WTC11 (cell line): ENCODE data around the gene METTL25B. TPM values are rescaled to one million over a fixed set of nuclear protein-coding genes. Genes with fewer than 3 reads are reported as not detected.

ENCODE experiments used
- ATAC-seq: fragments of 200-7000 bp; cut with Tn5 transposase; 2 replicates; pipeline ENCODE4 v1.10.0; 2021; ENCODE audit warnings: mild to moderate bottlenecking, moderate library complexity
- CTCF ChIA-PET: fragments of 300-600 bp; sonication (Branson Sonifier 250); formaldehyde crosslinking; loops from one replicate; lab custom pipeline; 2021; ENCODE audit warnings: antibody characterized with exemption; lab: Charles Lee
- POLR2A ChIA-PET: fragments of 350-600 bp; sonication (Branson Sonifier 250); formaldehyde crosslinking; loops from one replicate; lab custom pipeline; 2021; ENCODE audit warnings: antibody characterized with exemption; lab: Charles Lee
- DNase-seq: peaks from one replicate; pipeline ENCODE4 v3.0.0; 2021; ENCODE audit warnings: low spot score
- H3K27ac Mint-ChIP-seq: 2 replicates; pipeline ENCODE4 v1.8.0; 2021; ENCODE audit warnings: mixed read lengths
- H3K27me3 Mint-ChIP-seq: 2 replicates; pipeline ENCODE4 v1.8.0; 2021; ENCODE audit warnings: low read depth, mild to moderate bottlenecking, moderate library complexity, mixed read lengths
- H3K36me3 Mint-ChIP-seq: 2 replicates; pipeline ENCODE4 v1.8.0; 2021; ENCODE audit warnings: mixed read lengths
- H3K4me1 Mint-ChIP-seq: 2 replicates; pipeline ENCODE4 v1.8.0; 2022; ENCODE audit warnings: mixed read lengths
- H3K4me3 Mint-ChIP-seq: 2 replicates; pipeline ENCODE4 v1.8.0; 2021; ENCODE audit warnings: mild to moderate bottlenecking, moderate library complexity, mixed read lengths
- H3K9me3 Mint-ChIP-seq: 2 replicates; pipeline ENCODE4 v1.8.0; 2021; ENCODE audit warnings: mixed read lengths
- AFF4 ChIP-seq: sonication (generic); formaldehyde crosslinking; IDR thresholded peaks from 2 replicates; pipeline ENCODE4 v1.8.1; 2023; ENCODE audit warnings: mild to moderate bottlenecking, missing genetic modification reagents, borderline replicate concordance
- ARID4B ChIP-seq: sonication (generic); formaldehyde crosslinking; IDR thresholded peaks from 2 replicates; pipeline ENCODE4 v1.8.0; 2023; ENCODE audit warnings: missing genetic modification reagents, mild to moderate bottlenecking, borderline replicate concordance
- ATF3 ChIP-seq: sonication (generic); formaldehyde crosslinking; conservative IDR thresholded peaks from 2 replicates; pipeline ENCODE4 v1.8.1; 2022; ENCODE audit warnings: mild to moderate bottlenecking, missing genetic modification reagents
- EMX1 ChIP-seq: fragments of 250-450 bp; sonication (Bioruptor Pico); IDR thresholded peaks from 2 replicates; pipeline ENCODE4 v1.8.0; 2021; ENCODE audit warnings: mild to moderate bottlenecking
- FOXJ3 ChIP-seq: sonication (generic); formaldehyde crosslinking; IDR thresholded peaks from 2 replicates; pipeline ENCODE4 v1.9.0; 2021; ENCODE audit warnings: missing genetic modification reagents, mild to moderate bottlenecking, borderline replicate concordance
- IRF1 ChIP-seq: sonication (generic); formaldehyde crosslinking; IDR thresholded peaks from 2 replicates; pipeline ENCODE4 v1.8.0; 2023; ENCODE audit warnings: missing genetic modification reagents
- IRF2 ChIP-seq: sonication (generic); formaldehyde crosslinking; IDR thresholded peaks from 2 replicates; pipeline ENCODE4 v1.8.0; 2022; ENCODE audit warnings: low read depth, missing genetic modification reagents, borderline replicate concordance
- MAX ChIP-seq: sonication (generic); formaldehyde crosslinking; IDR thresholded peaks from 2 replicates; pipeline ENCODE4 v1.8.0; 2022; ENCODE audit warnings: mild to moderate bottlenecking, missing genetic modification reagents
- NFE2L1 ChIP-seq: sonication (generic); formaldehyde crosslinking; IDR thresholded peaks from 2 replicates; pipeline ENCODE4 v1.8.1; 2023; ENCODE audit warnings: missing genetic modification reagents
- NR1H2 ChIP-seq: sonication (generic); formaldehyde crosslinking; IDR thresholded peaks from 2 replicates; pipeline ENCODE4 v1.9.0; 2021; ENCODE audit warnings: mild to moderate bottlenecking, moderate library complexity, missing genetic modification reagents
- OVOL2 ChIP-seq: fragments of 250-450 bp; sonication (Bioruptor Pico); IDR thresholded peaks from 2 replicates; pipeline ENCODE4 v1.9.0; 2021; ENCODE audit warnings: mild to moderate bottlenecking, borderline replicate concordance
- ZNF425 ChIP-seq: fragments of 250-450 bp; sonication (Bioruptor Pico); conservative IDR thresholded peaks from 2 replicates; pipeline ENCODE4 v1.9.0; 2021; ENCODE audit warnings: mild to moderate bottlenecking
- total RNA-seq: library from RNA; stranded (reverse); gene quantifications from 3 replicates; pipeline ENCODE4 v1.2.3, GENCODE V29; 2021

METTL25B gene
- total RNA-seq, 1 experiment from 2014 or later: 32.0 TPM

GRCh38 chr1:156743367-156744302, 15.4 kb downstream of the METTL25B start (continued):
- TF ChIP-seq ARID4B (CRISPR knock-in tag) (no peak), IRF1 (CRISPR knock-in tag) (no peak), OVOL2 (no peak), ZNF425 (CRISPR knock-in tag) (no peak), NFE2L1 (CRISPR knock-in tag) (no peak)

GRCh38 chr1:156744344-156744743, 16.1 kb downstream of the METTL25B start:
- peaks cover 53% of the 10 kb centered on the region for H3K4me1 Mint-ChIP-seq
- TF ChIP-seq EMX1: no peak
- no peak for TF ChIP-seq IRF2 (CRISPR knock-in tag)
- TF ChIP-seq AFF4: no peak
- TF ChIP-seq ARID4B (CRISPR knock-in tag): no peak
- TF ChIP-seq MAX (CRISPR knock-in tag): no peak
- no peak for TF ChIP-seq ATF3
- no peak for TF ChIP-seq NR1H2 (CRISPR knock-in tag)
- no peak for TF ChIP-seq FOXJ3 (CRISPR knock-in tag)
- TF ChIP-seq IRF1 (CRISPR knock-in tag): no peak
- peaks cover 25% of the 10 kb centered on the region for H3K36me3 Mint-ChIP-seq
- DNase-seq: no peak
- POLR2A ChIA-PET: no interaction called here
- CTCF ChIA-PET: interaction anchor here (0.6 to 4.8 kb wide), 5 partner anchors 18 to 116 kb away, joined by 3 to 25 read pairs (median 3); no protein-coding TSS in a partner anchor
- no peak overlapping the region for H3K4me3 Mint-ChIP-seq
- no peaks in the 10 kb centered on the region for H3K9me3 Mint-ChIP-seq
- H3K27ac Mint-ChIP-seq: peak overlapping the region; percentile 87; the same call in 1 of the 2 replicates
- no peak for ATAC-seq
- no peaks in the 10 kb centered on the region; the same call in 1 of the 2 replicates for H3K27me3 Mint-ChIP-seq
